ENCODE data around the gene PAOX. TPM values are rescaled to one million over a fixed set of nuclear protein-coding genes. Genes with fewer than 3 reads are reported as not detected.

The PAOX gene
- total RNA-seq, 2 donors from 2014 or later = 2.4 to 3.5 TPM

- no peak overlapping the region for H3K27ac ChIP-seq
- no peaks in the 10 kb centered on the region for H3K27me3 ChIP-seq
- no peak for DNase-seq (ENCODE audit: low spot score)
- peaks cover 0 to 5% of the 10 kb centered on the region in 2 donors for H3K4me1 ChIP-seq
- no peak for TF ChIP-seq CTCF (IDR thresholded peaks at IDR 0.05)
- no peaks in the 10 kb centered on the region for H3K36me3 ChIP-seq
- no peak overlapping the region for H3K4me3 ChIP-seq
- H3K9me3 ChIP-seq = no peaks in the 10 kb centered on the region
Observed at GRCh38 chr10:133351408-133352318, 27.4 kb upstream of the PAOX start.

GRCh38 chr10:133353202-133353959, 25.7 kb upstream of the PAOX start:
- H3K36me3 ChIP-seq = no peaks in the 10 kb centered on the region
- no peak for DNase-seq (ENCODE audit: low spot score)
- no peaks in the 10 kb centered on the region for H3K27me3 ChIP-seq

GRCh38 chr10:133353988-133354605, 25.0 kb upstream of the PAOX start:
- no peak for TF ChIP-seq CTCF (IDR thresholded peaks at IDR 0.05)
- peaks cover 0 to 17% of the 10 kb centered on the region in 2 donors for H3K4me1 ChIP-seq
- DNase-seq (ENCODE audit: low spot score) = no peak
- no peak overlapping the region for H3K27ac ChIP-seq
- no peak overlapping the region for H3K4me3 ChIP-seq
- no peaks in the 10 kb centered on the region for H3K27me3 ChIP-seq
- no peaks in the 10 kb centered on the region for H3K36me3 ChIP-seq
- H3K9me3 ChIP-seq = no peaks in the 10 kb centered on the region

More at GRCh38 chr10:133353202-133353959, 25.7 kb upstream of the PAOX start:
- Histone ChIP-seq H3K27ac (no peak overlapping the region), H3K4me1 (peaks cover 0 to 17% of the 10 kb centered on the region in 2 donors), H3K9me3 (no peaks in the 10 kb centered on the region), H3K4me3 (no peak overlapping the region)
- TF ChIP-seq CTCF (IDR thresholded peaks at IDR 0.05) = no peak

GRCh38 chr10:133354672-133355240, 24.3 kb upstream of the PAOX start:
- Histone ChIP-seq H3K4me1 (peaks cover 0 to 17% of the 10 kb centered on the region in 2 donors), H3K27ac (no peak overlapping the region), H3K36me3 (no peaks in the 10 kb centered on the region), H3K9me3 (no peaks in the 10 kb centered on the region), H3K4me3 (no peak overlapping the region), H3K27me3 (no peaks in the 10 kb centered on the region)
- TF ChIP-seq CTCF (IDR thresholded peaks at IDR 0.05) = no peak
- DNase-seq (ENCODE audit: low spot score) = no peak

GRCh38 chr10:133355266-133355665, 23.8 kb upstream of the PAOX start:
- no peak for TF ChIP-seq CTCF (IDR thresholded peaks at IDR 0.05)
- Histone ChIP-seq H3K27ac (no peak overlapping the region), H3K9me3 (no peaks in the 10 kb centered on the region), H3K4me1 (peaks cover 0 to 17% of the 10 kb centered on the region in 2 donors), H3K4me3 (no peak overlapping the region), H3K36me3 (no peaks in the 10 kb centered on the region), H3K27me3 (no peaks in the 10 kb centered on the region)
- DNase-seq (ENCODE audit: low spot score) = no peak

Data from right atrium auricular region (tissue), 2 donors.